Esophagus squamous epithelium (tissue), 5 donors: ENCODE results near the gene IWS1. TPM values are rescaled to one million over a fixed set of nuclear protein-coding genes. Genes with fewer than 3 reads are reported as not detected.

Experiments
- DNase-seq: peaks from one replicate; lab custom pipeline; 2025; lab: John Stamatoyannopoulos, UW
- H3K27ac ChIP-seq, 4 donors: fragments of 200-600 bp; sonication (generic); one replicate each; pipeline ENCODE4 v1.5.1; 2016 to 2019; ENCODE audit warnings: mild to moderate bottlenecking in 1 of 4
- H3K27me3 ChIP-seq, 4 donors: fragments of 200-600 bp; sonication (generic); 1 replicate in 3 of 4; 2 replicates in 1 of 4; pipeline versions ENCODE4 v1.5.1 to v1.6.0; 2017 to 2021; ENCODE audit warnings: antibody characterized with exemption in 1 of 4
- H3K36me3 ChIP-seq, 3 donors: fragments of 200-600 bp; sonication (generic); one replicate each; pipeline ENCODE4 v1.5.1; 2016 to 2019
- H3K4me1 ChIP-seq, 3 donors: fragments of 200-600 bp; sonication (generic); one replicate each; pipeline ENCODE4 v1.5.1; 2017 to 2019
- H3K4me3 ChIP-seq, 4 donors: fragments of 200-600 bp; sonication (generic); 1 replicate in 3 of 4; 2 replicates in 1 of 4; pipeline ENCODE4 v1.5.1; 2016 to 2019; ENCODE audit warnings: mild to moderate bottlenecking in 2 of 4, moderate library complexity in 1 of 4
- H3K9me3 ChIP-seq, 3 donors: fragments of 200-600 bp; sonication (generic); one replicate each; pipeline ENCODE4 v1.5.1; 2016 to 2019
- CTCF ChIP-seq, 6 experiments: fragments of 450-650 bp in 4 of 6; fragments of 200-600 bp in 2 of 6; sonication (generic) in 2 of 6; IDR thresholded peaks; one replicate each; pipeline ENCODE4 v1.5.1; 2016 to 2019; ENCODE audit warnings: antibody characterized with exemption in 6 of 6, mild to moderate bottlenecking in 4 of 6, moderate library complexity in 4 of 6
- POLR2A ChIP-seq, 4 donors: fragments of 450-650 bp; IDR thresholded peaks; one replicate each; pipeline ENCODE4 v1.6.1; 2017; ENCODE audit warnings: antibody characterized with exemption in 4 of 4, mild to moderate bottlenecking in 4 of 4, moderate library complexity in 3 of 4
- WGBS, 2 donors: methylation state at CpG; one replicate each; pipeline ENCODE4 v1.1.5; 2018; 5-methylcytosine and 5-hydroxymethylcytosine counted together
- intact Hi-C: fragments of 100-400 bp; cut with DNase I; formaldehyde crosslinking; loops from one replicate; pipeline ENCODE4 v1.15.0; 2022
- total RNA-seq, 4 donors: library from RNA; depleted of rRNA; stranded (reverse); fragments of >200 nt; gene quantifications; one replicate each; pipeline ENCODE4 v1.1.0, GENCODE V29; 2016
- donor health status: DM: yes; HTN: yes; CAD: no.

The IWS1 gene
- total RNA-seq, 4 donors from 2014 or later, result 22.0 to 34.1 (median 28.9) TPM

- Histone ChIP-seq H3K27ac (no peak overlapping the region), H3K36me3 (no peaks in the 10 kb centered on the region), H3K4me3 (no peak overlapping the region), H3K9me3 (no peaks in the 10 kb centered on the region), H3K27me3 (peaks cover 0 to 9% (median 0%) of the 10 kb centered on the region in 4 donors), H3K4me1 (peaks cover 0 to 11% (median 5%) of the 10 kb centered on the region in 3 donors)
- 69 to 100% methylated on average over 2 to 8 of the region's 11 CpGs for WGBS, 2 donors
- DNase-seq, result no peak
- TF ChIP-seq POLR2A (IDR thresholded peaks at IDR 0.05) (no peak), CTCF (IDR thresholded peaks at IDR 0.05) (no peak)
- intact Hi-C loops, result no loop called here
These were observed 38.4 kb upstream of the IWS1 start for GRCh38 chr2:127564429-127565260.

- DNase-seq, result no peak
- 60 to 80% methylated on average over 6 to 10 of the region's 14 CpGs for WGBS, 2 donors
- H3K9me3 ChIP-seq, result no peaks in the 10 kb centered on the region
- TF ChIP-seq CTCF (IDR thresholded peaks at IDR 0.05) (no peak), POLR2A (IDR thresholded peaks at IDR 0.05) (no peak)
- no peaks in the 10 kb centered on the region for H3K36me3 ChIP-seq
- H3K4me1 ChIP-seq, result peaks cover 0 to 2% (median 0%) of the 10 kb centered on the region in 3 donors
- peaks cover 0 to 13% (median 0%) of the 10 kb centered on the region in 4 donors for H3K27me3 ChIP-seq
- intact Hi-C loops, result no loop called here
- no peak overlapping the region for H3K27ac ChIP-seq
- H3K4me3 ChIP-seq, result no peak overlapping the region
These were observed 37.5 kb upstream of the IWS1 start for GRCh38 chr2:127563458-127564428.

- DNase-seq, result no peak
- Histone ChIP-seq H3K36me3 (no peaks in the 10 kb centered on the region), H3K27me3 (peaks cover 0 to 14% (median 0%) of the 10 kb centered on the region in 4 donors), H3K4me1 (no peaks in the 10 kb centered on the region), H3K9me3 (no peaks in the 10 kb centered on the region), H3K4me3 (no peak overlapping the region), H3K27ac (no peak overlapping the region)
- intact Hi-C loops, result no loop called here
- no peak for TF ChIP-seq CTCF (IDR thresholded peaks at IDR 0.05)
- no peak for TF ChIP-seq POLR2A (IDR thresholded peaks at IDR 0.05)
- WGBS, 2 donors, result 81 to 87% methylated on average over 2 of the region's 2 CpGs
These were observed 36.6 kb upstream of the IWS1 start for GRCh38 chr2:127562936-127563335.

- intact Hi-C loops, result no loop called here
- DNase-seq, result no peak
- no peak overlapping the region for H3K4me3 ChIP-seq
- no peaks in the 10 kb centered on the region for H3K36me3 ChIP-seq
- no peak overlapping the region for H3K27ac ChIP-seq
- WGBS, 2 donors, result 91 to 94% methylated on average over 6 of the region's 8 CpGs
- no peak for TF ChIP-seq POLR2A (IDR thresholded peaks at IDR 0.05)
- TF ChIP-seq CTCF (IDR thresholded peaks at IDR 0.05), result no peak
- H3K9me3 ChIP-seq, result no peaks in the 10 kb centered on the region
- H3K4me1 ChIP-seq, result no peaks in the 10 kb centered on the region
- peaks cover 0 to 20% (median 0%) of the 10 kb centered on the region in 4 donors for H3K27me3 ChIP-seq
These were observed 35.1 kb upstream of the IWS1 start for GRCh38 chr2:127561371-127561770.
